NB4 (cell line): ENCODE data around the gene PYM1.

Experiments used
- DNase-seq: peaks from one replicate; pipeline ENCODE4 v3.0.0; 2010; ENCODE audit warnings: low read depth
- H3K4me3 ChIP-seq: one replicate; pipeline ENCODE4 v1.5.1; 2011; ENCODE audit warnings: mild to moderate bottlenecking, low read depth, low read length, moderate library complexity
- CTCF ChIP-seq: IDR thresholded peaks from one replicate; pipeline ENCODE4 v1.5.1; 2012; ENCODE audit warnings: low read depth, low read length
- MYC ChIP-seq: IDR thresholded peaks from 2 replicates; pipeline ENCODE4 v1.6.1; 2011; ENCODE audit warnings: low read depth, low read length
- POLR2A ChIP-seq: IDR thresholded peaks from 2 replicates; pipeline ENCODE4 v1.6.1; 2011; ENCODE audit warnings: mild to moderate bottlenecking; ENCODE audit not compliant: insufficient read length; ENCODE audit errors: extremely low read depth
- TF ChIP-seq, protein P1 (sequence below): IDR thresholded peaks from 2 replicates; pipeline ENCODE4 v1.6.1; 2011; ENCODE audit warnings: low read depth, low read length

The PYM1 gene

GRCh38 chr12:55927588-55928502 is at the start of gene PYM1:
Gene PYM1 (minus strand): TSS chr12:55927894. CDS start chr12:55927761, 133 bp downstream.
- TF ChIP-seq, protein P1, sequence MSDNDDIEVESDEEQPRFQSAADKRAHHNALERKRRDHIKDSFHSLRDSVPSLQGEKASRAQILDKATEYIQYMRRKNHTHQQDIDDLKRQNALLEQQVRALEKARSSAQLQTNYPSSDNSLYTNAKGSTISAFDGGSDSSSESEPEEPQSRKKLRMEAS, result no peak
- peak; percentile 85 for TF ChIP-seq POLR2A
- TF ChIP-seq MYC, result peak; percentile 67; the same call in 1 of the 2 replicates
- DNase-seq, result peak; percentile 98
- H3K4me3 ChIP-seq, result peak within 1 kb of the TSS; percentile 96

- H3K4me3 ChIP-seq, result peak overlapping the region; percentile 96
- DNase-seq, result peak; percentile 72
- TF ChIP-seq, protein P1, result no peak
- TF ChIP-seq POLR2A (no peak), MYC (no peak), CTCF (no peak)
Measured at GRCh38 chr12:55974308-55974730, 46.6 kb upstream of the PYM1 start.

DNA sequence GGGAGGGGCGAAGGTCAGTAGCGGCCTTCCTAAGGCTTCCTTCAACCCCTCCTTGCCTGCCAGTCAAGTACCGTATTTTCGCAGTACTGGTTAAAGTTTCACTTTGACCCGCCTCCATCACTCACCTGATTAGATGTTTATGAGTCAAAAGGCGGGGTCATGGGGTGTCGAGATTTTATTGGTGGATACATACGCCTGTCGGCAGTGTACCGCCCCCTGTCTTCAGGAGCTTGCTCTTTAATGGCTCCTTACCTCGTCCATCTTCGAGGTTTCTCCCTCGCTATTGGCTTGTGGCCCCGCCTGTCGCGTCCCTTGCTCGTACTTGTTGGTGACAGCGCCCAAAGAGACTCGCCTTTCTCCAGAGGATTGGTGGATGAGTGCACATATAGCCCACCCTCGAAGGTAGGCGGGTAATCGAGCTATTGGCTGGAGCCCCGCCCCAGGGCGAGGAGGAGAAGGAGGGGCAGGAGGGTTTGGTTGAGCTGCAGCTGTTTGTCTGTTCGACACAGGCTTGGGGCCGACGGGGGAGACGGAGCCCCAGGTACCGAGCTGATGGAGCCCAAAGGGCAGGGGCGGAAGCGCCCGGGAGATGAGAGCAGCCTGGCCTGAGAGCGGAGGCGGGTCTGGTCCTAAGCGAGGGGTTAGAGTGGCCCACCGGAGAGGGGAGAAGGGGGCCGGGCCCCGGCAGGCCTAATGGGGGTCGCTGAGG is 46.1 kb upstream of the PYM1 start, which contains the start of gene RAB5B:
RAB5B (plus strand) TSS at position 480 of the 709 bp plus-strand sequence. CDS start 12,883 bp downstream, outside the sequence.
- peak within 1 kb of the TSS; percentile 96 for H3K4me3 ChIP-seq
- TF ChIP-seq POLR2A, result peak; percentile 86
- TF ChIP-seq, protein P1, result 0 out of 2 replicates have a peak, but pooled peaks have one; percentile 34
- no peak for TF ChIP-seq CTCF
- DNase-seq, result peak; percentile 100

DNA sequence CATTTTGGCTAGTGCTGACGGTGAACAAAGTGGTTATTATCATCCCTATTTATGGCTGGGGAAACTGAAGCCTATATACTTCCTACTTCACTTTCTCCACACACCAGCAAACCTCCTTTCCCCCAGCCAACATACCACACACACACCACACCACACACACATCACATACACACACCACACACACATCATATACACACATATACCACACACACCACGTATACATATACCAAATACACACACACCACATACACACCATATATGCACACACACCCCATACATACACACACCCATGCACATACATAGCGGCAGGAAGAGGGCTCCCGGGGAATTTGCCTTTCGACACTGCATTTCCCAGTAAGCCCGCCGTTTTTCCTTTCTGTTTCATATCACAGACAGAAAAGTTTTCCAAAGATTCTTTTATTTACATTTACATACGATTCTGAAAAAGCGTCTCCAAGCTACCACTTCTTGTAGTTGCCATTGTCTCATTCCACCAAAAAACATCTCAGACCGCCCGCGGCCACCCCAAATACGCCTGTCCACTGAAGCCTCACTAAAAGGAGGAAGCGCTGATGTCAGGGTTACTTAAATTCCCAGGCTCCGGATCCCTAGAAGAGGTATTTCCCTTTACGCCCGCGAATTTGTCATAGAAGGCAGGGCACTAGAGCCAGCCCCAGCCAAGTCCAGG is 45.4 kb upstream of the PYM1 start:
- peak; percentile 44 for DNase-seq
- TF ChIP-seq, protein P1, result no peak
- TF ChIP-seq MYC (no peak), POLR2A (no peak), CTCF (no peak)
- peak overlapping the region; percentile 73 for H3K4me3 ChIP-seq

DNA sequence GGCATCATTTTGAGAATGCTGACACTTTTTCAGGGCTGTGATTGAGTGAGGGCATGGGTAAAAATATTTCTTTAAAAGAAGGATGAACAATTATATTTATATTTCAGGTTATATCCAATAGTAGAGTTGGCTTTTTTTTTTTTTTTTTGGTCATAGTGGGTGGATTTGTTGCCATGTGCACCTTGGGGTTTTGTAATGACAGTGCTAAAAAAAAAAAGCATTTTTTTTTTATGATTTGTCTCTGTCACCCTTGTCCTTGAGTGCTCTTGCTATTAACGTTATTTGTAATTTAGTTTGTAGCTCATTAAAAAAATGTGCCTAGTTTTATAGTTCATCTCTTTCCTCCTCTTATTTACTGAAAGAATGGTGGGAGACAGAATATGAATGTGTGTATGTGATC is 44.8 kb upstream of the PYM1 start:
- DNase-seq, result no peak
- H3K4me3 ChIP-seq, result peak overlapping the region; percentile 73
- TF ChIP-seq MYC, result no peak
- TF ChIP-seq, protein P1, result no peak
- no peak for TF ChIP-seq CTCF
- TF ChIP-seq POLR2A, result no peak
